NCI-H774 (cell line): Measurements from ENCODE around the gene MVP.
"Not testable (repeated sequence)": the region's sequence is repeated elsewhere in the genome, so short reads cannot be mapped to it uniquely, and the experiment has no call there.

ENCODE experiments used
- DNase-seq: peaks from one replicate; lab custom pipeline; 2025; lab: John Stamatoyannopoulos, UW

The MVP gene

GRCh38 chr16:29875206-29875605, 54.9 kb downstream of the MVP start:
- no peak for DNase-seq

GRCh38 chr16:29876217-29876593, 55.9 kb downstream of the MVP start:
- no peak for DNase-seq

GRCh38 chr16:29876594-29877249, 56.5 kb downstream of the MVP start:
- no peak for DNase-seq

- no peak for DNase-seq
Observed at GRCh38 chr16:29877266-29877961, 57.2 kb downstream of the MVP start.

GRCh38 chr16:29878172-29878571, 57.9 kb downstream of the MVP start:
- no peak for DNase-seq

- no peak for DNase-seq
Observed at GRCh38 chr16:29881050-29881449, 60.8 kb downstream of the MVP start.

- no peak for DNase-seq
Observed at GRCh38 chr16:29883987-29884386, 63.7 kb downstream of the MVP start.

- DNase-seq = not testable (repeated sequence)
Observed at GRCh38 chr16:29889372-29889771, 69.1 kb downstream of the MVP start.

GRCh38 chr16:29891525-29892457, 71.5 kb downstream of the MVP start:
- no peak for DNase-seq

- DNase-seq = no peak
Observed at GRCh38 chr16:29892458-29892813, 72.2 kb downstream of the MVP start.

GRCh38 chr16:29893553-29893952, 73.3 kb downstream of the MVP start:
- no peak for DNase-seq

GRCh38 chr16:29894352-29894751, 74.1 kb downstream of the MVP start:
- DNase-seq = no peak

GRCh38 chr16:29896841-29897240, 76.6 kb downstream of the MVP start:
- no peak for DNase-seq

GRCh38 chr16:29897333-29897732, 77.1 kb downstream of the MVP start:
- DNase-seq = no peak
